CD14-positive monocyte (primary cell): Measurements from ENCODE around the gene PTPRE. TPM values are rescaled to one million over a fixed set of nuclear protein-coding genes. Genes with fewer than 3 reads are reported as not detected.

ENCODE experiments used
- DNase-seq, 3 donors: peaks; one replicate each; pipeline ENCODE4 v3.0.0-alpha.2; 2011 to 2022
- H2AFZ ChIP-seq: 2 replicates; pipeline ENCODE4 v1.6.0; 2012; ENCODE audit warnings: mild to moderate bottlenecking, low read depth, low read length, inconsistent platforms; ENCODE audit not compliant: insufficient read depth, poor library complexity, severe bottlenecking
- H3K27ac ChIP-seq, 2 donors: 1 replicate in 1 of 2; 2 replicates in 1 of 2; pipeline ENCODE4 v1.5.1; 2012 to 2013; ENCODE audit warnings: low read length in 2 of 2, control low read depth in 1 of 2, inconsistent platforms in 1 of 2, low read depth in 1 of 2, mild to moderate bottlenecking in 1 of 2
- H3K27me3 ChIP-seq, 2 donors: one replicate each; pipeline versions ENCODE4 v1.6.0 to v1.6.1; 2011 to 2013; ENCODE audit warnings: low read length in 2 of 2; ENCODE audit not compliant: control insufficient read depth in 2 of 2, insufficient read depth in 2 of 2
- H3K36me3 ChIP-seq, 2 donors: replicated peaks in 1 of 2; 1 replicate in 1 of 2; 2 replicates in 1 of 2; pipeline versions ENCODE4 v1.5.1 to v1.6.1; 2012 to 2013; ENCODE audit warnings: low read length in 2 of 2, control low read depth in 1 of 2, inconsistent platforms in 1 of 2, mild to moderate bottlenecking in 1 of 2; ENCODE audit not compliant: insufficient read depth in 2 of 2, control insufficient read depth in 1 of 2
- H3K4me1 ChIP-seq, 2 donors: 1 replicate in 1 of 2; 2 replicates in 1 of 2; pipeline versions ENCODE4 v1.5.1 to v1.6.1; 2012 to 2013; ENCODE audit warnings: low read length in 2 of 2, control low read depth in 1 of 2, inconsistent platforms in 1 of 2, mild to moderate bottlenecking in 1 of 2, moderate library complexity in 1 of 2; ENCODE audit not compliant: insufficient read depth in 2 of 2, control insufficient read depth in 1 of 2
- H3K4me2 ChIP-seq: replicated peaks from 2 replicates; pipeline ENCODE3; 2012; ENCODE audit warnings: low read length, moderate library complexity, mild to moderate bottlenecking; ENCODE audit not compliant: poor library complexity, severe bottlenecking; ENCODE audit errors: extremely low read depth
- H3K4me3 ChIP-seq, 3 experiments: fragments of 200-600 bp in 1 of 3; sonication (generic) in 1 of 3; replicated peaks in 1 of 3; 1 replicate in 2 of 3; 2 replicates in 1 of 3; pipeline ENCODE4 v1.5.1; 2011 to 2013; ENCODE audit warnings: low read length in 3 of 3, mild to moderate bottlenecking in 3 of 3, control low read depth in 2 of 3, low read depth in 2 of 3, inconsistent platforms in 1 of 3, moderate library complexity in 1 of 3
- H3K79me2 ChIP-seq: 2 replicates; pipeline ENCODE4 v1.6.0; 2012; ENCODE audit warnings: mild to moderate bottlenecking, control low read depth, inconsistent platforms, low read length, moderate library complexity; ENCODE audit not compliant: insufficient read depth
- H3K9ac ChIP-seq: 2 replicates; pipeline ENCODE4 v1.6.0; 2017; ENCODE audit warnings: low read length, mild to moderate bottlenecking; ENCODE audit not compliant: insufficient read depth, poor library complexity, severe bottlenecking
- H3K9me3 ChIP-seq, 2 donors: replicated peaks in 1 of 2; 1 replicate in 1 of 2; 2 replicates in 1 of 2; pipeline versions ENCODE4 v1.5.1 to v1.6.1; 2012 to 2013; ENCODE audit warnings: low read length in 2 of 2, control low read depth in 1 of 2; ENCODE audit not compliant: control insufficient read depth in 1 of 2, insufficient read depth in 1 of 2
- H4K20me1 ChIP-seq: 2 replicates; pipeline ENCODE4 v1.6.0; 2012; ENCODE audit warnings: mild to moderate bottlenecking, low read length, control low read depth, moderate library complexity; ENCODE audit not compliant: insufficient read depth
- H3K27ac Mint-ChIP-seq, 7 donors: one replicate each; pipeline ENCODE4 v1.8.0; 2020; ENCODE audit warnings: mild to moderate bottlenecking in 7 of 7, mixed read lengths in 7 of 7, moderate library complexity in 6 of 7, inconsistent platforms in 2 of 7
- H3K27me3 Mint-ChIP-seq, 3 donors: one replicate each; pipeline ENCODE4 v1.8.0; 2021 to 2022; ENCODE audit warnings: low read depth in 3 of 3, mild to moderate bottlenecking in 3 of 3, mixed read lengths in 3 of 3, moderate library complexity in 3 of 3, inconsistent platforms in 1 of 3
- H3K36me3 Mint-ChIP-seq, 2 donors: one replicate each; pipeline ENCODE4 v1.8.0; 2020; ENCODE audit warnings: mixed read lengths in 2 of 2, inconsistent platforms in 1 of 2, mild to moderate bottlenecking in 1 of 2
- H3K4me1 Mint-ChIP-seq: one replicate; pipeline ENCODE4 v1.8.0; 2020; ENCODE audit warnings: mild to moderate bottlenecking, mixed read lengths
- H3K4me3 Mint-ChIP-seq, 2 donors: one replicate each; pipeline ENCODE4 v1.8.0; 2020; ENCODE audit warnings: mild to moderate bottlenecking in 2 of 2, mixed read lengths in 2 of 2, moderate library complexity in 1 of 2
- H3K9me3 Mint-ChIP-seq, 7 donors: one replicate each; pipeline ENCODE4 v1.8.0; 2020 to 2022; ENCODE audit warnings: mixed read lengths in 7 of 7, mild to moderate bottlenecking in 6 of 7, moderate library complexity in 6 of 7, inconsistent platforms in 2 of 7
- WGBS: methylation state at CpG from one replicate; pipeline ENCODE4 v1.1.5; 2013; ENCODE audit warnings: missing lambda C conversion rate; ENCODE audit not compliant: insufficient coverage; 5-methylcytosine and 5-hydroxymethylcytosine counted together
- intact Hi-C, 2 donors: fragments of 100-400 bp; cut with micrococcal nuclease; formaldehyde crosslinking; loops; one replicate each; pipeline versions ENCODE4 v1.15.0 to v1.15.1; 2023
- polyA plus RNA-seq, 3 donors: library from polyadenylated mRNA; depleted of rRNA in 1 of 3; unstranded in 2 of 3; stranded (reverse) in 1 of 3; fragments of 300-500 nt in 2 of 3; fragments of >200 nt in 1 of 3; fragmentation: Illumina TruSeq in 2 of 3; gene quantifications; 1 replicate in 2 of 3; 2 replicates in 1 of 3; pipeline ENCODE4 v1.2.3, GENCODE V29; 2012 to 2021
- TF ChIP-seq, protein P1 (sequence below): fragments of 200-600 bp; IDR thresholded peaks from one replicate; pipeline ENCODE4 v1.8.0; 2022; ENCODE audit warnings: antibody characterized with exemption, mild to moderate bottlenecking

Gene PTPRE
- polyA plus RNA-seq, 3 donors, result 95.2 to 271 (median 125) TPM

DNA sequence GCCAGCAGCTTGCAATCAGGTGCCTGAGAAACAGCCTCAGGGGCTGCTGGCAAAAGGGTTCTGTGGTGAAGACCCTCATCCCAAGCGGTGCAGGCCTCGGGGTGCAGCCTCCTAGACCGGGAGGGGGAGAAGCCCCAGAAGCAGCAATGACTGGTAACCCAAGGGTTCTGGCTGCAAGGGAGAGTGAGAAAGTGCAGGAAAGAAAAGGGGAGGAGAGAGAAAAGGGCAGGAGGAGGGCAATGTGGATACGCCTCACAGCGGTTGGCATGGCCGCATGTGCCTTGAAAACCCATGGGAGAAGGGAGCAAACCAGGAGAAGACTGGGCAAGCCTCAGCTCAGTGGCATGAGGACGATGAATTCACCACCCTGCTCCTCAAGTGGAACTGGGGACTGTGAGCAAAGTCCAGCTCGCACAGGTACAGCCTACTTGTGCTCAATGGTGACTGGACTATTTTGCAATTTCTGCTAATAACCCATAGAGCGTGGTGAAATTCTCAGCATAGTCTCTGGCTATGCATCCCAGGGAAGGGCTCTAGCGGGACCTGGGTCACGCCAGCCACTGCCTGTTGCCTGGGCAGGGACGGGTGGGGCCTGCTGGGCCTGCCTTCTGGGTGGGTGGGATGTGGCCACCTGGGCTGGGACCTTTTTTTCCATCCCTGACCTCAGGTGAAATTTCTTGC is 20.4 kb upstream of the PTPRE start:
- Histone ChIP-seq H3K4me2 (no peak overlapping the region), H3K9ac (no peak overlapping the region), H3K27ac (no peak overlapping the region), H3K36me3 (no peaks in the 10 kb centered on the region), H4K20me1 (no peaks in the 10 kb centered on the region), H3K79me2 (no peaks in the 10 kb centered on the region), H3K4me1 (peaks cover 74 to 79% of the 10 kb centered on the region in 2 donors), H2AFZ (no peak overlapping the region), H3K4me3 (no peak overlapping the region), H3K27me3 (no peaks in the 10 kb centered on the region), H3K9me3 (no peaks in the 10 kb centered on the region)
- Mint-ChIP-seq H3K27ac (no peak overlapping the region), H3K4me1 (peaks cover 71% of the 10 kb centered on the region), H3K27me3 (peaks cover 0 to 1% (median 0%) of the 10 kb centered on the region in 3 donors), H3K9me3 (peaks cover 0 to 3% (median 0%) of the 10 kb centered on the region in 7 donors), H3K36me3 (no peaks in the 10 kb centered on the region), H3K4me3 (no peak overlapping the region)
- DNase-seq, result peak in 1 of 3 donors; percentile 29
- intact Hi-C loops, result no loop called here
- TF ChIP-seq, protein P1, sequence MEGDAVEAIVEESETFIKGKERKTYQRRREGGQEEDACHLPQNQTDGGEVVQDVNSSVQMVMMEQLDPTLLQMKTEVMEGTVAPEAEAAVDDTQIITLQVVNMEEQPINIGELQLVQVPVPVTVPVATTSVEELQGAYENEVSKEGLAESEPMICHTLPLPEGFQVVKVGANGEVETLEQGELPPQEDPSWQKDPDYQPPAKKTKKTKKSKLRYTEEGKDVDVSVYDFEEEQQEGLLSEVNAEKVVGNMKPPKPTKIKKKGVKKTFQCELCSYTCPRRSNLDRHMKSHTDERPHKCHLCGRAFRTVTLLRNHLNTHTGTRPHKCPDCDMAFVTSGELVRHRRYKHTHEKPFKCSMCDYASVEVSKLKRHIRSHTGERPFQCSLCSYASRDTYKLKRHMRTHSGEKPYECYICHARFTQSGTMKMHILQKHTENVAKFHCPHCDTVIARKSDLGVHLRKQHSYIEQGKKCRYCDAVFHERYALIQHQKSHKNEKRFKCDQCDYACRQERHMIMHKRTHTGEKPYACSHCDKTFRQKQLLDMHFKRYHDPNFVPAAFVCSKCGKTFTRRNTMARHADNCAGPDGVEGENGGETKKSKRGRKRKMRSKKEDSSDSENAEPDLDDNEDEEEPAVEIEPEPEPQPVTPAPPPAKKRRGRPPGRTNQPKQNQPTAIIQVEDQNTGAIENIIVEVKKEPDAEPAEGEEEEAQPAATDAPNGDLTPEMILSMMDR, result no peak
- 71% methylated on average over 7 of the region's 12 CpGs for WGBS

DNA sequence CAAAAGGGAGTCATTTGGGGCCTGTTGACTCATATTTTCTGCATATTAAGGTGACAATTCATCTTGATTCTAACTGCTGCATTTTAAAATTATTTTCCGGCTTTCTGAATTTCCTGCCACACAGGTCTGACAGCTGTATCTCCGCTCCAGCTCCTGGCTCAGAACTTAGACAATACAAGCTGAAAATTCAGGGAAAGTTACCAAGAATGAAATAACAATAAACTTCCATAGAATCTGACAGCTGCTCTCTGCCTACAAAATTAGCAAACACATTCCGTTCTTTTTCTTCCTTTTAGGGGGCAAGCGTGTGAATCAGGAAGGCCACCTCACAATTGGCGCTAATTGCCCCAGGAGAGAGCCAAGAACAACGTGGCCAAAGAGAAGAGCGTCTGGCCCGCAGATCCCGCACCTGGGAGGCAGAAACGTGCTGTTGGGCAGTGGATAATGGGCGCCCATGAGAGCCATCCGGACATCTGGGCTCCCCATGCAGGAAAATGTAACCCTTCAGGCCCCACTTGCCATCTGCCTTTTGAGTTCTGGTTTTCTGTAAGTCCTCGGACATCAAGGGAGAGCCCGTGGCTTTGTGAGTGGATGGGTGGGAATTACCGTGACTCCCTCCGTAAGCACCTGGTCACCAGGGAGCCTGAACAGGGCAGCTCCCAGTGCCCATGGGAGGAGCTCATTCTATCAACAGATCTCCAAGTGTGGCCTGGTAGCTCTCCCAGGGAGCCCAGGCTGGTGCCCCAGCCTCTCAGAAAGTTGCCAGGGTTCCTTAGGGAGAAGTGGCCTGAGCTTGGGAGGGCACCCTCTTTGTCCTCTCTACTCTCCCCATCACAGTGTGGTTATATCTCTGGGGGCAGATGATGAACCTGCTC is 19.1 kb upstream of the PTPRE start:
- Mint-ChIP-seq H3K27ac (peak overlapping the region in 1 of 7 donors; percentile 37), H3K4me3 (no peak overlapping the region), H3K9me3 (peaks cover 0 to 3% (median 0%) of the 10 kb centered on the region in 7 donors), H3K4me1 (peaks cover 60% of the 10 kb centered on the region), H3K27me3 (peaks cover 0 to 1% (median 0%) of the 10 kb centered on the region in 3 donors), H3K36me3 (no peaks in the 10 kb centered on the region)
- H2AFZ ChIP-seq, result no peak overlapping the region
- no peaks in the 10 kb centered on the region for H4K20me1 ChIP-seq
- no peaks in the 10 kb centered on the region for H3K79me2 ChIP-seq
- TF ChIP-seq, protein P1, result no peak
- intact Hi-C loops, result no loop called here
- no peaks in the 10 kb centered on the region for H3K9me3 ChIP-seq
- H3K36me3 ChIP-seq, result no peaks in the 10 kb centered on the region
- no peak overlapping the region for H3K9ac ChIP-seq
- no peak for DNase-seq
- no peaks in the 10 kb centered on the region for H3K27me3 ChIP-seq
- peaks cover 67% of the 10 kb centered on the region in 2 donors for H3K4me1 ChIP-seq
- H3K27ac ChIP-seq, result no peak overlapping the region
- H3K4me3 ChIP-seq, result no peak overlapping the region
- 96% methylated on average over 14 of the region's 16 CpGs for WGBS
- no peak overlapping the region for H3K4me2 ChIP-seq
